HepG2 (cell line): Measurements from ENCODE around the gene PXMP4. TPM values are rescaled to one million over a fixed set of nuclear protein-coding genes. Genes with fewer than 3 reads are reported as not detected.

Source experiments
- AKNA ChIP-seq: sonication (generic); formaldehyde crosslinking; IDR thresholded peaks from 2 replicates; pipeline ENCODE4 v1.4.0; 2020; ENCODE audit warnings: missing genetic modification reagents, borderline replicate concordance
- ATF7 ChIP-seq, 2 experiments: fragments of 450-650 bp in 1 of 2; sonication (generic) in 1 of 2; formaldehyde crosslinking in 1 of 2; IDR thresholded peaks; 2 replicates each; pipeline versions ENCODE4 v1.4.0 to v1.6.1; 2016 to 2020; ENCODE audit warnings: antibody characterized with exemption in 1 of 2, mild to moderate bottlenecking in 1 of 2, missing genetic modification reagents in 1 of 2
- CHD4 ChIP-seq: fragments of 200-600 bp; sonication (generic); IDR thresholded peaks from 2 replicates; pipeline ENCODE4 v1.7.0; 2017; ENCODE audit warnings: mild to moderate bottlenecking, low read length, borderline replicate concordance
- EED ChIP-seq: sonication (generic); formaldehyde crosslinking; IDR thresholded peaks from 2 replicates; pipeline ENCODE4 v1.5.0; 2020; ENCODE audit warnings: mild to moderate bottlenecking, missing genetic modification reagents
- GMEB2 ChIP-seq: IDR thresholded peaks from 2 replicates; pipeline ENCODE4 v1.6.1; 2016; ENCODE audit warnings: missing biosample characterization, missing genetic modification reagents, low read depth
- MED1 ChIP-seq: sonication (generic); formaldehyde crosslinking; IDR thresholded peaks from 2 replicates; pipeline ENCODE4 v1.4.0; 2020; ENCODE audit warnings: missing genetic modification reagents
- RARA ChIP-seq: IDR thresholded peaks from 2 replicates; pipeline ENCODE4 v1.6.1; 2016; ENCODE audit warnings: missing genetic modification reagents, missing compliant biosample characterization
- RBM39 ChIP-seq: fragments of 200-400 bp; formaldehyde crosslinking; IDR thresholded peaks from one replicate; pipeline ENCODE4 v1.6.1; 2018; ENCODE audit warnings: antibody characterized with exemption, mild to moderate bottlenecking, low read depth, low read length; ENCODE audit not compliant: poor library complexity, severe bottlenecking
- SPEN ChIP-seq: sonication (generic); formaldehyde crosslinking; IDR thresholded peaks from 2 replicates; pipeline ENCODE4 v1.5.1; 2020; ENCODE audit warnings: low read depth, mild to moderate bottlenecking, missing genetic modification reagents
- SRSF9 ChIP-seq: fragments of 200-400 bp; formaldehyde crosslinking; IDR thresholded peaks from 2 replicates; pipeline ENCODE4 v1.6.1; 2018; ENCODE audit warnings: borderline replicate concordance, mild to moderate bottlenecking, low read depth, low read length; ENCODE audit not compliant: insufficient read depth, poor library complexity, severe bottlenecking
- TARDBP ChIP-seq: sonication (generic); formaldehyde crosslinking; IDR thresholded peaks from 2 replicates; pipeline ENCODE4 v1.8.0; 2022; ENCODE audit warnings: mild to moderate bottlenecking, missing genetic modification reagents
- TMF1 ChIP-seq: sonication (generic); formaldehyde crosslinking; IDR thresholded peaks from 2 replicates; pipeline ENCODE4 v1.8.1; 2022; ENCODE audit warnings: low read depth, missing genetic modification reagents
- ZBTB20 ChIP-seq: sonication (generic); formaldehyde crosslinking; IDR thresholded peaks from 2 replicates; pipeline ENCODE4 v1.8.1; 2023; ENCODE audit warnings: missing genetic modification reagents, low read depth, mild to moderate bottlenecking, borderline replicate concordance
- ZBTB38 ChIP-seq: sonication (generic); formaldehyde crosslinking; IDR thresholded peaks from 2 replicates; pipeline ENCODE4 v1.5.1; 2020; ENCODE audit warnings: mild to moderate bottlenecking, missing genetic modification reagents
- ZNF160 ChIP-seq: sonication (generic); formaldehyde crosslinking; IDR thresholded peaks from 2 replicates; pipeline ENCODE4 v1.8.0; 2022; ENCODE audit warnings: mild to moderate bottlenecking, inconsistent platforms, missing genetic modification reagents
- ZNF224 ChIP-seq: sonication (generic); formaldehyde crosslinking; IDR thresholded peaks from 2 replicates; pipeline ENCODE4 v1.5.0; 2020; ENCODE audit warnings: mild to moderate bottlenecking, missing genetic modification reagents
- ZNF263 ChIP-seq: sonication (generic); formaldehyde crosslinking; IDR thresholded peaks from 2 replicates; pipeline ENCODE4 v1.4.0; 2020; ENCODE audit warnings: missing genetic modification reagents
- ZNF382 ChIP-seq: sonication (generic); formaldehyde crosslinking; IDR thresholded peaks from 2 replicates; pipeline ENCODE4 v1.5.0; 2020; ENCODE audit warnings: missing genetic modification reagents, mild to moderate bottlenecking, borderline replicate concordance
- ZNF414 ChIP-seq: sonication (generic); formaldehyde crosslinking; IDR thresholded peaks from 2 replicates; pipeline ENCODE4 v1.5.0; 2020; ENCODE audit warnings: missing genetic modification reagents
- ZNF451 ChIP-seq: sonication (generic); formaldehyde crosslinking; IDR thresholded peaks from 2 replicates; pipeline ENCODE4 v1.5.0; 2020; ENCODE audit warnings: mild to moderate bottlenecking, missing genetic modification reagents
- ZNF75D ChIP-seq: sonication (generic); formaldehyde crosslinking; IDR thresholded peaks from 2 replicates; pipeline ENCODE4 v1.8.1; 2023; ENCODE audit warnings: missing genetic modification reagents, mild to moderate bottlenecking, borderline replicate concordance
- polyA plus RNA-seq, 8 experiments: library from polyadenylated mRNA; depleted of rRNA in 3 of 8; stranded (reverse) in 7 of 8; unstranded in 1 of 8; fragments of >200 nt; fragmentation: Illumina TruSeq in 4 of 8; extraction: Trizol in 4 of 8; gene quantifications; 2 replicates each; pipeline versions ENCODE4 v1.2.1 to v1.2.3, GENCODE V29; 2011 to 2016; ENCODE audit warnings: low read depth in 4 of 8, missing spikeins in 1 of 8, mixed read lengths in 1 of 8; ENCODE audit not compliant: insufficient read depth in 1 of 8
- total RNA-seq, 5 experiments: library from RNA; depleted of rRNA; stranded (reverse); fragments of >200 nt; fragmentation: Illumina TruSeq; extraction: Trizol; gene quantifications; 2 replicates each; pipeline ENCODE4 v1.2.3, GENCODE V29; 2016; ENCODE audit warnings: low read depth in 1 of 5

PXMP4 gene
- total and polyA plus RNA-seq, 2 of the 13 experiments (the other 11 are each of a cell fraction or from before 2014, with no cell fraction given), result not detected

GRCh38 chr20:33663161-33664084 is 56.7 kb downstream of the PXMP4 start (continued):
- TF ChIP-seq ZNF414 (CRISPR knock-in tag), result no peak; the same call in 1 of the 2 replicates
- TF ChIP-seq EED, result peak; percentile 98
- TF ChIP-seq ZNF263, result peak; percentile 13; the same call in 1 of the 2 replicates
- peak; percentile 94 for TF ChIP-seq TARDBP (CRISPR knock-in tag)
- TF ChIP-seq TMF1 (CRISPR knock-in tag), result peak; percentile 98
- TF ChIP-seq ATF7 (IDR thresholded peaks at IDR 0.05), result no peak
- TF ChIP-seq ATF7 (CRISPR knock-in tag; IDR thresholded peaks at IDR 0.05), result no peak; the same call in 1 of the 2 replicates
- TF ChIP-seq ZBTB38, result peak; percentile 87; the same call in 1 of the 2 replicates
- peak; percentile 77 for TF ChIP-seq RBM39
- peak; percentile 13; the same call in 1 of the 2 replicates for TF ChIP-seq RARA (CRISPR knock-in tag)
- peak; percentile 96 for TF ChIP-seq ZNF451
- no peak for TF ChIP-seq AKNA (CRISPR knock-in tag)
- TF ChIP-seq MED1 (CRISPR knock-in tag), result peak; percentile 64
- TF ChIP-seq ZNF75D (CRISPR knock-in tag), result no peak
- no peak for TF ChIP-seq SRSF9
- peak; percentile 80 for TF ChIP-seq ZBTB20 (CRISPR knock-in tag)
- no peak; the same call in 1 of the 2 replicates for TF ChIP-seq GMEB2 (CRISPR knock-in tag)
- peak; percentile 23 for TF ChIP-seq ZNF160
- no peak for TF ChIP-seq CHD4
- TF ChIP-seq ZNF224 (CRISPR knock-in tag), result 0 out of 2 replicates have a peak, but pooled peaks have one; percentile 46
- peak; percentile 96 for TF ChIP-seq SPEN (CRISPR knock-in tag)
- TF ChIP-seq ZNF382, result no peak
